Lower leg skin (tissue), 4 donors: ENCODE results near the gene RHBDF1. TPM values are rescaled to one million over a fixed set of nuclear protein-coding genes. Genes with fewer than 3 reads are reported as not detected.
"Not testable (repeated sequence)": the region's sequence is repeated elsewhere in the genome, so short reads cannot be mapped to it uniquely, and the experiment has no call there.

ENCODE experiments used
- DNase-seq, 2 donors: peaks; one replicate each; pipeline ENCODE4 v3.0.0-alpha.2; 2019; ENCODE audit warnings: low spot score in 2 of 2
- H3K4me3 ChIP-seq: fragments of 200-600 bp; sonication (generic); 2 replicates; pipeline ENCODE4 v1.5.1; 2017; ENCODE audit warnings: mild to moderate bottlenecking, low read depth; ENCODE audit not compliant: poor library complexity, severe bottlenecking
- CTCF ChIP-seq, 3 donors: fragments of 450-650 bp; IDR thresholded peaks; one replicate each; pipeline ENCODE4 v1.5.1; 2016; ENCODE audit warnings: antibody characterized with exemption in 3 of 3, mild to moderate bottlenecking in 3 of 3, moderate library complexity in 2 of 3
- POLR2A ChIP-seq, 2 donors: fragments of 450-650 bp; IDR thresholded peaks; one replicate each; pipeline ENCODE4 v1.6.1; 2016 to 2017; ENCODE audit warnings: antibody characterized with exemption in 2 of 2, mild to moderate bottlenecking in 1 of 2, moderate library complexity in 1 of 2
- WGBS, 2 donors: methylation state at CpG; one replicate each; pipeline ENCODE4 v1.1.5; 2018; 5-methylcytosine and 5-hydroxymethylcytosine counted together
- intact Hi-C: fragments of 100-400 bp; cut with DNase I; formaldehyde crosslinking; loops from one replicate; pipeline ENCODE4 v1.15.0; 2023; ENCODE audit warnings: low total_unique reads
- total RNA-seq, 4 donors: library from RNA; depleted of rRNA; stranded (reverse); fragments of >200 nt; gene quantifications; one replicate each; pipeline ENCODE4 v1.1.0, GENCODE V29; 2016

RHBDF1 gene
- total RNA-seq, 4 donors from 2014 or later: 38.6 to 45.9 (median 43.6) TPM

- no peak for DNase-seq
- intact Hi-C loops: no loop called here
- TF ChIP-seq POLR2A (IDR thresholded peaks at IDR 0.05): no peak
- TF ChIP-seq CTCF (IDR thresholded peaks at IDR 0.05): no peak
- no peak overlapping the region for H3K4me3 ChIP-seq
- WGBS, 2 donors: 84 to 92% methylated on average over 11 of the region's 11 CpGs
These were observed 30.4 kb downstream of the RHBDF1 start for GRCh38 chr16:42069-42457.

- intact Hi-C loops: no loop called here
- TF ChIP-seq POLR2A (IDR thresholded peaks at IDR 0.05): no peak
- TF ChIP-seq CTCF (IDR thresholded peaks at IDR 0.05): no peak
- WGBS, 2 donors: 84 to 85% methylated on average over 22 of the region's 22 CpGs
- H3K4me3 ChIP-seq: no peak overlapping the region
- DNase-seq: no peak
These were observed 30.9 kb downstream of the RHBDF1 start for GRCh38 chr16:41439-42068.

- no peak overlapping the region for H3K4me3 ChIP-seq
- TF ChIP-seq CTCF (IDR thresholded peaks at IDR 0.05) (no peak), POLR2A (IDR thresholded peaks at IDR 0.05) (no peak)
- intact Hi-C loops: no loop called here
- 76 to 88% methylated on average over 11 to 12 of the region's 13 CpGs for WGBS, 2 donors
- no peak for DNase-seq
These were observed 33.2 kb downstream of the RHBDF1 start for GRCh38 chr16:38941-39892.

- intact Hi-C loops: not testable (repeated sequence)
These were observed 34.2 kb downstream of the RHBDF1 start for GRCh38 chr16:38206-38605.

GRCh38 chr16:37511-37910, 34.9 kb downstream of the RHBDF1 start:
- DNase-seq: no peak
- 77 to 93% methylated on average over 5 of the region's 5 CpGs for WGBS, 2 donors
- no peak for TF ChIP-seq POLR2A (IDR thresholded peaks at IDR 0.05)
- no peak for TF ChIP-seq CTCF (IDR thresholded peaks at IDR 0.05)
- no peak overlapping the region for H3K4me3 ChIP-seq
- intact Hi-C loops: no loop called here

More at GRCh38 chr16:38206-38605, 34.2 kb downstream of the RHBDF1 start:
- H3K4me3 ChIP-seq, DNase-seq: not testable (repeated sequence)
- 93 to 96% methylated on average over 11 of the region's 11 CpGs for WGBS, 2 donors

- no peak for TF ChIP-seq POLR2A (IDR thresholded peaks at IDR 0.05)
- no peak for TF ChIP-seq CTCF (IDR thresholded peaks at IDR 0.05)
- intact Hi-C loops: no loop called here
- DNase-seq: no peak
- WGBS, 2 donors: 85 to 89% methylated on average over 13 to 15 of the region's 15 CpGs
- H3K4me3 ChIP-seq: no peak overlapping the region
These were observed 36.0 kb downstream of the RHBDF1 start for GRCh38 chr16:36336-36984.
